Uterus (tissue), 4 donors: Measurements from ENCODE around the gene MCRIP1. TPM values are rescaled to one million over a fixed set of nuclear protein-coding genes. Genes with fewer than 3 reads are reported as not detected.

Experiments
- DNase-seq, 2 donors: peaks; one replicate each; pipeline ENCODE4 v3.0.0-alpha.2; 2019 to 2020
- H3K27ac ChIP-seq, 2 donors: fragments of 200-600 bp; sonication (generic); 1 replicate in 1 of 2; 2 replicates in 1 of 2; pipeline ENCODE4 v1.5.1; 2016 to 2018
- H3K27me3 ChIP-seq, 2 donors: fragments of 200-600 bp; sonication (generic); one replicate each; pipeline ENCODE4 v1.5.1; 2018 to 2019; ENCODE audit warnings: control low read depth in 1 of 2
- H3K36me3 ChIP-seq, 2 donors: fragments of 200-600 bp; sonication (generic); one replicate each; pipeline ENCODE4 v1.5.1; 2019; ENCODE audit warnings: control low read depth in 1 of 2
- H3K4me1 ChIP-seq, 2 donors: fragments of 200-600 bp; sonication (generic); one replicate each; pipeline ENCODE4 v1.5.1; 2018 to 2019; ENCODE audit warnings: control low read depth in 1 of 2
- H3K4me3 ChIP-seq, 2 donors: fragments of 200-600 bp; sonication (generic); 1 replicate in 1 of 2; 2 replicates in 1 of 2; pipeline ENCODE4 v1.5.1; 2018 to 2019; ENCODE audit warnings: mild to moderate bottlenecking in 1 of 2
- H3K9me3 ChIP-seq, 2 donors: fragments of 200-600 bp; sonication (generic); one replicate each; pipeline ENCODE4 v1.5.1; 2019; ENCODE audit warnings: control low read depth in 1 of 2
- CTCF ChIP-seq, 4 experiments: fragments of 200-600 bp in 2 of 4; fragments of 450-650 bp in 2 of 4; sonication (generic) in 2 of 4; IDR thresholded peaks; one replicate each; pipeline ENCODE4 v1.5.1; 2016 to 2019; ENCODE audit warnings: antibody characterized with exemption in 4 of 4, mild to moderate bottlenecking in 2 of 4, moderate library complexity in 1 of 4
- POLR2A ChIP-seq, 2 donors: fragments of 450-650 bp; IDR thresholded peaks; one replicate each; pipeline ENCODE4 v1.6.1; 2016; ENCODE audit warnings: antibody characterized with exemption in 2 of 2, mild to moderate bottlenecking in 1 of 2, moderate library complexity in 1 of 2
- intact Hi-C: fragments of 100-400 bp; cut with DNase I; formaldehyde crosslinking; loops from one replicate; pipeline ENCODE4 v1.15.1; 2023; ENCODE audit warnings: low total_unique reads
- total RNA-seq, 4 donors: library from RNA; depleted of rRNA in 3 of 4; stranded (reverse); fragments of >200 nt in 3 of 4; gene quantifications; one replicate each; pipeline versions ENCODE4 v1.1.0 to v1.2.4, GENCODE V29; 2014 to 2023
- donor health status: DM: yes; HTN: yes; CAD: no.

The MCRIP1 gene
- total RNA-seq, 4 donors from 2014 or later = 30.5 to 92.6 (median 61.3) TPM

- Histone ChIP-seq H3K4me3 (peak within 1 kb of the TSS; percentile 74 to 88), H3K4me1 (peaks cover 0 to 32% of the 10 kb centered on the region in 2 donors), H3K36me3 (no peaks in the 10 kb centered on the region), H3K27me3 (no peaks in the 10 kb centered on the region), H3K9me3 (no peaks in the 10 kb centered on the region), H3K27ac (peak within 1 kb of the TSS; percentile 96 to 97)
- TF ChIP-seq CTCF (IDR thresholded peaks at IDR 0.05) = no peak
- no peak for TF ChIP-seq POLR2A (IDR thresholded peaks at IDR 0.05)
- intact Hi-C loops = no loop called here
- DNase-seq = no peak
Observed at GRCh38 chr17:81870981-81871386, 37.9 kb upstream of the MCRIP1 start, which contains the start of gene ARHGDIA. ARHGDIA (minus strand) TSS chr17:81871337; CDS start chr17:81869930, 1,407 bp downstream.

DNA sequence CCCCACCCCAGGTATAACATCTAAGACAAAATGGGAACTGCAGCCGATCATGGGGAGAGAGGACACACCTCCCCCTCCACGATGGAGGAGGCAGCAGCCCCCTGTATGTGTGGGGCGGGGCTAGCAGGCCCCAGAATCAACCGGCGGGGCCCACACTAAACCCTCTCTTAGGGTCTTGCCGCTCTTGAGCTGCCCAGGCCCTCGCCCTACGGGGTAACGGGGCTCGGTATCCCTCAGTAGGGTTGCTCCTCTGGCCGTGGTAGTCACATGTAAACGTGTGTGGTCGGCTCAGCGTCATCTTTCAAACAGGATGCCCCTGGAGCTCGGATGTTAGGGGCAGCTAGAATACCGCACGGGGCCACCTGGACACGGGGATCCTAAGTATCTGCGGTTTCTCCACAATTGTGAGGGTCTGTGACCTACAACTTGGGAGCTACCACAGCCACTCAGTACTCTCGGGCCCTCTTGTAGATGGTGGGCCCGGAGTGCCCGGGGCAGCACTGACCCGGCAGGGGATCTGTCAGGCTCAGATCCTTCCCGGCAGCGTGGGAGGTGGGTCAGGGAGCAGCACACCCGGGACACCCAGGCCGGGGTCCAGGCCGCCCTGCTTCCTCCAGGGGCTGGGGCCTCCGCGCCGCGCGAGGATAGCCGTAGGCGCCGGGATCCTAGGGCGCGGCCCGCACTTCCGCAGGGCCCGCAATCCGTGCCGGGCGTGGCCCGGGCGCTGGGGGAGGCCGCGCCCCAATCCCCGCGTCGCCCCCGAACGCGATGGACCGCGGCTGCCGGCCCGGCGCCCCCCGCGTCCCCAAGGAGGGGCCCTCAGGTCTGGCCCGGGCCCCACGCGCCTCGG is 37.3 kb upstream of the MCRIP1 start:
- H3K4me1 ChIP-seq = peaks cover 0 to 34% of the 10 kb centered on the region in 2 donors
- no peaks in the 10 kb centered on the region for H3K9me3 ChIP-seq
- peak overlapping the region; percentile 96 to 97 for H3K27ac ChIP-seq
- intact Hi-C loops = no loop called here
- TF ChIP-seq POLR2A (IDR thresholded peaks at IDR 0.05) (no peak), CTCF (IDR thresholded peaks at IDR 0.05) (no peak)
- no peaks in the 10 kb centered on the region for H3K27me3 ChIP-seq
- peak; percentile 42 to 48 for DNase-seq
- peak overlapping the region; percentile 74 to 88 for H3K4me3 ChIP-seq
- H3K36me3 ChIP-seq = no peaks in the 10 kb centered on the region

GRCh38 chr17:81869221-81870130 is 36.4 kb upstream of the MCRIP1 start:
- no peaks in the 10 kb centered on the region for H3K36me3 ChIP-seq
- peak overlapping the region; percentile 96 to 97 for H3K27ac ChIP-seq
- TF ChIP-seq CTCF (IDR thresholded peaks at IDR 0.05) = peak; percentile 61 to 94 (median 74)
- no peak for TF ChIP-seq POLR2A (IDR thresholded peaks at IDR 0.05)
- no peaks in the 10 kb centered on the region for H3K27me3 ChIP-seq
- H3K9me3 ChIP-seq = no peaks in the 10 kb centered on the region
- peaks cover 0 to 34% of the 10 kb centered on the region in 2 donors for H3K4me1 ChIP-seq
- H3K4me3 ChIP-seq = peak overlapping the region; percentile 74 to 88
- peak; percentile 44 to 61 for DNase-seq
- intact Hi-C loops = no loop called here

GRCh38 chr17:81868674-81869220 is 35.7 kb upstream of the MCRIP1 start:
- peaks cover 0 to 34% of the 10 kb centered on the region in 2 donors for H3K4me1 ChIP-seq
- H3K27me3 ChIP-seq = no peaks in the 10 kb centered on the region
- DNase-seq = peak; percentile 75 to 83
- H3K36me3 ChIP-seq = no peaks in the 10 kb centered on the region
- intact Hi-C loops = no loop called here
- peak overlapping the region in 1 of 2 donors; percentile 88 for H3K4me3 ChIP-seq
- no peak for TF ChIP-seq CTCF (IDR thresholded peaks at IDR 0.05)
- no peak for TF ChIP-seq POLR2A (IDR thresholded peaks at IDR 0.05)
- peak overlapping the region; percentile 96 to 97 for H3K27ac ChIP-seq
- no peaks in the 10 kb centered on the region for H3K9me3 ChIP-seq
